GM19351 (cell line): Measurements from ENCODE around the gene RHBDD1.
"Not testable (repeated sequence)": the region's sequence is repeated elsewhere in the genome, so short reads cannot be mapped to it uniquely, and the experiment has no call there.

Experiments used
- ATAC-seq: cut with Tn5 transposase; IDR thresholded peaks from one replicate; pipeline ENCODE4 v1.9.1; 2021; ENCODE audit warnings: mild to moderate bottlenecking, moderate library complexity; ENCODE audit not compliant: unreplicated experiment

RHBDD1 gene

GRCh38 chr2:226839951-226840350 lies 4.1 kb downstream of the RHBDD1 start:
- ATAC-seq: no peak

DNA sequence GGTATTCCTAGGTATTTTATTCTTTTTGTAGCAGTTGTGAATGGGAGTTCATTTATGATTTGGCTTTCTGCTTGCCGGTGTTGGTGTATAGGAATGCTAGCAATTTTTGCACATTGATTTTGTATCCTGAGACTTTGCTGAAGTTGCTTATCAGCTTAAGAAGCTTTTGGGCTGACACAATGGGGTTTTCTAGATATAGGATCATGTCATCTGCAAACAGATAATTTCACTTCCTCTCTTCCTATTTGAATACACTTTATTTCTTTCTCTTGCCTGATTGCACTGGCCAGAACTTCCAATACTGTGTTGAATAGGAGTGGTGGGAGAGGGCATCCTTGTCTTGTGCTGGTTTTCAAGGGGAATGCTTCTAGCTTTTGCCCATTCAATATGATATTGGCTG lies 7.1 kb downstream of the RHBDD1 start:
- ATAC-seq: not testable (repeated sequence)

DNA sequence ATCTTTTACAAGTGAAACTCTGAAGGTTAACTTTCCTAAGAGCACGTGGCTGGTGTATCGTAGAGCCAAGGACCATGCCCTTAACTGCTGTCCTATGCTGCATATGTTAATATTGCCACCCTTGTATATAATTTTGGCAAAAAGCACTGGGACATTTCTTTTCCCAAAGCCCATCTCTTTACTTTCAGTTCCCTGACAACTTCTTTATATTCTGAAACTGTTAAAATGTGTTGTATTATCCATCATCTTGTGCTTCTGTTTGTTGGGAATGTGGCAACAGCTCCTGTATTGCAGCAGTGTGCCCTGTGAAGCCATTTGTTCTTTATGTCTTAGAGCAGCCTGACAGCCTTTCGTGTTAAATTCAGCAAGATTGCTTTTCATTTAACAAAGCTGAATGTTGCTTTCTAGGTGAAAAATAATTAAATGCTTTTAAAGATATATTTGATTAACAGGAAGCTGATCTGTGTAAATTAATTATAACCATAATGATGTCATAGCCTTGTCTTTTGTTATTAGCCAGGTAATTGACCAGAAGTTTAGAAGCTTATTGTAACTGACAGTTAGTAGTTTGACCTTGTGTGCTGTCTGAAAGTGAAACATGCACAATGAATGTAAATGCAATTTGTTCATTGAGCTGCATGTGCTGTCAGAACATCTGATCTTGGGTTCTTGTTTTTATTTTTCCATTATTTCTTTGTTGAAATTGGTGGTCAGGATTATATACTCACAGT lies 9.7 kb downstream of the RHBDD1 start:
- peak; percentile 65 for ATAC-seq

- ATAC-seq: no peak
Measured at GRCh38 chr2:226847090-226847489, 11.2 kb downstream of the RHBDD1 start.

GRCh38 chr2:226847511-226847910 lies 11.7 kb downstream of the RHBDD1 start:
- no peak for ATAC-seq

DNA sequence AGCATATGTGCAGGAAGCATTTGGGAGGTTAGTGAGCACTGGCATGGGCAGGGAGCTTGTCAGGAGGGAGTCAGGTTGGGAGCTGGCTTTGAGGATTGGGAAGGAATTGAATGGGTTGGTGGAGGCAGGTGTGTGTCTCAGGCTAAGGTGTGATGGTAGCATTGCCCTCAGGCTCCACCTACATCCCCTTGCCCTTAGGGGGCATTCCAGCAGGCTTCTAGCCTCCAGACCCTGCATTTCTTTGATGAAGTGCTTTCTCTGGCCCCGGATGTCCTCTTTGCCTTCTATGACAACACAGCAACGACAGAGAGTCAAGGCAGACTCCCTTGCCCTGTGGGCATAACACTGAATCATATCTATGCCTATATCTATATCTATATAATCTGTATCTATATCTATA lies 13.5 kb downstream of the RHBDD1 start:
- no peak for ATAC-seq

GRCh38 chr2:226850024-226850423 lies 14.2 kb downstream of the RHBDD1 start:
- no peak for ATAC-seq

DNA sequence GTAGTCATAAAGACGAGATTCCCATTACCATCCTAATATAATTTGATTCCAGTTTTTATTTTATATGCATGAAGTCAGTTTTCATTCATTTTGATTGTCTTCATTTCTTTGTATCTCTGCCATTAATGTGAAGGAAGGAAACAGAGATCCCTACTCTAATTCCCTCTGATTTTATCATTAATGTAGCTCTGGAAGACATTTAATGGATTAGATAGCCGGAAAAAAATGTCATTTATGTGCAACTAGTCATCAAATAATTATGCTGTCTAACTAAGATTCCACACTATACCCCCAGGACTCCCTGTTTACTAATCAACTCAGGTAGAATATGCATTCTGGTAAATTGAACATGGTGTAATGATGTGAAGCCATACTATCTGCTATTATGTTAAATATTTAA lies 19.9 kb downstream of the RHBDD1 start:
- no peak for ATAC-seq

- no peak for ATAC-seq
Measured at GRCh38 chr2:226860087-226860486, 24.2 kb downstream of the RHBDD1 start.

- ATAC-seq: peak; percentile 84
Measured at GRCh38 chr2:226862623-226863022, 26.8 kb downstream of the RHBDD1 start.

GRCh38 chr2:226865273-226865672 lies 29.4 kb downstream of the RHBDD1 start:
- ATAC-seq: no peak

- ATAC-seq: no peak
Measured at GRCh38 chr2:226865710-226866109, 29.9 kb downstream of the RHBDD1 start.

DNA sequence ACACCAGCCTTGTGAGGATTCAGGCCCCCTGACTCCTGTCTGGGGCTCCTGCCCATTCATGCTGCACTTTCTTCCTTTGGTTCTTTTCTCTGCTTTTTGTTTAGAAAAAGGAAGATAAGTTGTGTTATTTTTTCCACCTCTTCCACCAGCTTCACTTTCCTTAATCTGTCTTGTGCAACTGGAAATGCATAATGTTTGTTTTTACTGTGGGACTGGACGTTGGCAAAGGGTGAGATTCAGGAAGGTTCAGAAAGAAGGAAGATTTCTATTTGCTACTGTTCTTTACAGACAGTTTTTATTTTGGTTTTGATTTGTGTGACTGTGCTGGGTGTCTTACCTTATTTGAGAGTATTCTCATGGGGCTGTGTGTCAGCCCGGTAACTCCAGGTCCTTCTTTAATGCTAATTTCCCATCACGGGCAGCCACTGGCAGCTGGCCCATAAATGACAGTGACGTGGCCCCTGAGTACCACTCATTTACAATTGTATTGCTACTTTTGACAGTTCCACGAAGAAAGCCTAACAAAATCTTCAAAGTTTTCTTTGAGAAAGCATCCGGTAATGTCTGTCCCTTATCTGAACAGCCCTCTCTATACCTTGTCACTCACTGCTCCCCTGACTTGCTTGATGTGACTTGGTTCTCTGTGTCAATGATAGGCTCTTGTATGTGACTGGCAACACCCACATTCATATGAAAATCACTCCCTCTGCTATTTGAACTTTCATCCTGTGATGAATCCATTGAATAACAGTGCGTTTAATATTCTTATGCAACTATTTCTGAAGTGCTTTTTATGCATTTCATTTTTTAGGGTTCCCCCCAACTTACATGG lies 32.7 kb downstream of the RHBDD1 start:
- ATAC-seq: no peak

DNA sequence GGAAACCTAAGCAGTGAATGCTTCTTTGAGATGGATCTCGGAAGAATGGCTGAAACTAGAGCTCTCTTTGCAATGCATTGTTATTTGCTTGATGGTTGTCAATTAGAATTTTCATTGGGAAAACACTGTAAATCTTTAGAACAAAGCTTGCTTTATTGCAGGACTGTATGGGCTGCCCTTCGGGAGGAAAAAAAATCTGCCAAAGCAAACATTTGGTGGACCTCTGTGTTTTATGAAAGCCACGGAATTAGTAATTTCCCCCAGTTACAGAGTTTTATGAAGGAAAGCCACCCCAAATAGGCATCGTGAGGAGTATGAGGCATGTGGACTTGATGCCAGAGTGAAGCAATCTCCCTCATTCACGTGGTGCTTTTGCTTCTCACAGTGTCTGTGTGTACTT lies 33.5 kb downstream of the RHBDD1 start:
- no peak for ATAC-seq

- ATAC-seq: peak; percentile 73
Measured at GRCh38 chr2:226873051-226873620, 37.3 kb downstream of the RHBDD1 start.

GRCh38 chr2:226873826-226874225 lies 38.0 kb downstream of the RHBDD1 start:
- ATAC-seq: peak; percentile 11

DNA sequence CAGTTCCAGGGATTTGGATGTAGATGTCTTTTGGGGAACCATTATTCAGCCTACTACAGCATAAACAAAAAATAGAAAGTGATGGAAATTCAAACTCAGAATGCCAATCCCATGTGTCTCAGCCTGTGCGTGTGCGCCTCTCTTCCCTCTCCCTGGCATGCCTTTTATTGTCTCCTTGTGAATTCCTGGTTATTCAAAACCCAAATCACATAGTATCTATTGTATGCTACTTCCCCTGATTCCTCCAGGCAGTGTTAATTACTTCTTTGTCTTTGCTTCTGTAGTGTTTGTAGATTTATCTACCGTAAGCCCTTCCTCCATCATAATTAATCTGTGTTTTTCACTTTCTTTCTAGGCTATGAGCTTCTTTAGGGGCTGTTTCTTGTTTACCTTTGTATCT lies 38.9 kb downstream of the RHBDD1 start:
- ATAC-seq: no peak

GRCh38 chr2:226875438-226876225 lies 39.8 kb downstream of the RHBDD1 start:
- ATAC-seq: peak; percentile 42

- no peak for ATAC-seq
Measured at GRCh38 chr2:226877491-226877890, 41.6 kb downstream of the RHBDD1 start.

DNA sequence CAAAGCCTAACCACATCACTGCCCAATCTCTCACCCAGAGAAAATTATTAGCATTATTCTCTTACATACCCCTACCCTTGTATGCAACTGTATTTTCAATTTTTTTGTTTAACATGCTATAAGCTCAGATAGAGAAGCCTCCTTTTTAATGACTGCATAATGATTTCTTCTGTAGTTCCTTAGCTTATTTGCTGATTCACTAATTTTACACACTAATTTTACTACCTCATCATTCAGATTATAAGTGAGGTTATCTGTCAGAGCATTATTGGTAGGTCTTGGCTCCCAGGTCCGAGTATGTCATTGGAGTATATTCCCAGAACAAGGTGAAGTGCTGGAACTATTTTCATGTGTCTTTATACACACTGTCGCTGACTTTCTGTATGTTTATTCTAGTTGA lies 45.4 kb downstream of the RHBDD1 start:
- no peak for ATAC-seq

- no peak for ATAC-seq
Measured at GRCh38 chr2:226882606-226883005, 46.8 kb downstream of the RHBDD1 start.
